K562 (cell line): Measurements from ENCODE around the gene RGS14. TPM values are rescaled to one million over a fixed set of nuclear protein-coding genes. Genes with fewer than 3 reads are reported as not detected.
A peak's percentile ranks its signal among the peaks of the same experiment; 100 is the strongest.

ENCODE experiments used
- ATAC-seq: fragments of 200-7000 bp; cut with Tn5 transposase; 3 replicates; pipeline ENCODE4 v1.9.1; 2020; ENCODE audit warnings: moderate library complexity
- BruUV-seq: library from RNA; stranded (reverse); fragments of 400-500 nt; replicated peaks from 2 replicates; lab custom pipeline; 2021; lab: Mats Ljungman, UMichigan
- CTCF ChIA-PET: fragments of 300-600 bp; formaldehyde crosslinking; extraction: SDS; loops from one replicate; lab custom pipeline; 2021; ENCODE audit warnings: low intra/inter-chr PET ratio; lab: Yijun Ruan, JAX
- POLR2A ChIA-PET: fragments of 300-600, 350-650 bp; sonication (Branson Sonifier 250); formaldehyde crosslinking; extraction: SDS; loops from one replicate; lab custom pipeline; 2021; ENCODE audit warnings: antibody characterized with exemption, inconsistent platforms; lab: Yijun Ruan, JAX
- DNase-seq, 4 experiments: peaks; one replicate each; pipeline versions ENCODE4 v3.0.0 to v3.0.0-alpha.2; 2011 to 2018; ENCODE audit warnings: low spot score in 3 of 4, mixed read lengths in 3 of 4; ENCODE audit errors: extremely low read depth in 1 of 4
- FAIRE-seq: peaks from 2 replicates; lab custom pipeline; 2011; peaks lifted over from hg19 to GRCh38; lab: Jason Lieb, UNC
- H2AFZ ChIP-seq: 2 replicates; pipeline ENCODE4 v1.6.0; 2011; ENCODE audit warnings: low read depth, low read length, control low read depth, inconsistent platforms
- H3K27ac ChIP-seq: fragments of 200-600 bp; 3 replicates; pipeline ENCODE4 v1.8.0; 2011; ENCODE audit warnings: low read depth, mild to moderate bottlenecking, control low read depth, inconsistent platforms, low read length, moderate library complexity, mixed read lengths; ENCODE audit errors: extremely low read depth
- H3K27me3 ChIP-seq, 2 experiments: fragments of 300-600 bp in 1 of 2; 2 replicates in 1 of 2; 3 replicates in 1 of 2; pipeline versions ENCODE4 v1.6.0 to v1.8.0; 2011; ENCODE audit warnings: inconsistent platforms in 2 of 2, low read length in 2 of 2, mild to moderate bottlenecking in 1 of 2, mixed read lengths in 1 of 2, moderate library complexity in 1 of 2; ENCODE audit not compliant: control insufficient read depth in 2 of 2, insufficient read depth in 2 of 2
- H3K36me3 ChIP-seq: fragments of 300-600 bp; 3 replicates; pipeline ENCODE4 v1.8.0; 2011; ENCODE audit warnings: mild to moderate bottlenecking, low read length, inconsistent platforms; ENCODE audit not compliant: control insufficient read depth, insufficient read depth
- H3K4me1 ChIP-seq, 2 experiments: fragments of 200-600 bp in 1 of 2; replicated peaks in 1 of 2; 2 replicates in 1 of 2; 3 replicates in 1 of 2; pipeline versions ENCODE4 v1.5.1 to v1.8.0; 2011; ENCODE audit warnings: inconsistent platforms in 2 of 2, low read length in 2 of 2, mild to moderate bottlenecking in 1 of 2, mixed read lengths in 1 of 2, moderate library complexity in 1 of 2; ENCODE audit not compliant: control insufficient read depth in 2 of 2, insufficient read depth in 2 of 2
- H3K4me2 ChIP-seq: 2 replicates; pipeline ENCODE4 v1.6.1; 2011; ENCODE audit warnings: low read length, control low read depth, inconsistent platforms, mixed read lengths; ENCODE audit not compliant: insufficient read depth
- H3K4me3 ChIP-seq: fragments of 200-600 bp; sonication (generic), shearing (Covaris generic); 2 replicates; pipeline ENCODE4 v1.5.1; 2016; ENCODE audit warnings: control low read depth, inconsistent platforms
- H3K79me2 ChIP-seq: fragments of 200-600 bp; 3 replicates; pipeline ENCODE4 v1.8.0; 2011; ENCODE audit warnings: low read length, inconsistent platforms; ENCODE audit not compliant: control insufficient read depth, insufficient read depth
- H3K9ac ChIP-seq, 2 experiments: 2 replicates each; pipeline versions ENCODE4 v1.6.0 to v1.6.1; 2011; ENCODE audit warnings: low read depth in 2 of 2, low read length in 2 of 2, control low read depth in 1 of 2, inconsistent platforms in 1 of 2, mild to moderate bottlenecking in 1 of 2, mixed read lengths in 1 of 2; ENCODE audit not compliant: insufficient read depth in 1 of 2
- H3K9me1 ChIP-seq: one replicate; pipeline ENCODE4 v1.6.0; 2011; ENCODE audit warnings: inconsistent platforms, mild to moderate bottlenecking, low read length, moderate library complexity; ENCODE audit not compliant: control insufficient read depth, insufficient read depth
- H3K9me3 ChIP-seq: replicated peaks from 2 replicates; pipeline ENCODE4 v1.5.1; 2011; ENCODE audit warnings: low read depth, low read length, inconsistent platforms; ENCODE audit not compliant: control insufficient read depth, insufficient read depth
- H4K20me1 ChIP-seq: replicated peaks from 2 replicates; pipeline ENCODE4 v1.6.1; 2011; ENCODE audit warnings: low read length, inconsistent platforms, mixed read lengths; ENCODE audit not compliant: control insufficient read depth, insufficient read depth
- NFIX ChIP-seq: fragments of 250-450 bp; sonication (Bioruptor Pico); IDR thresholded peaks from 2 replicates; pipeline ENCODE4 v1.4.0; 2020; ENCODE audit warnings: low read depth, mild to moderate bottlenecking, moderate library complexity
- NRF1 ChIP-seq, 2 experiments: fragments of 450-650 bp; IDR thresholded peaks in 1 of 2; conservative IDR thresholded peaks in 1 of 2; 2 replicates each; pipeline ENCODE4 v1.6.1; 2014; ENCODE audit warnings: mild to moderate bottlenecking in 2 of 2
- ZNF121 ChIP-seq: sonication (generic); formaldehyde crosslinking; conservative IDR thresholded peaks from 2 replicates; pipeline ENCODE4 v1.8.0; 2022; ENCODE audit warnings: missing genetic modification reagents
- ZNF224 ChIP-seq: sonication (generic); formaldehyde crosslinking; IDR thresholded peaks from 2 replicates; pipeline ENCODE4 v1.8.0; 2022; ENCODE audit warnings: mild to moderate bottlenecking, missing genetic modification reagents
- WGBS: fragments of 100-300 bp; shearing (Covaris generic); methylation state at CpG from one replicate; pipeline ENCODE4 v1.1.6; 2016; ENCODE audit warnings: low coverage, mixed read lengths; ENCODE audit not compliant: insufficient coverage; ENCODE audit errors: missing lambda C conversion rate; 5-methylcytosine and 5-hydroxymethylcytosine counted together
- in situ Hi-C: fragments of 300-500 bp; cut with MboI; formaldehyde crosslinking; loops from 4 replicates; pipeline ENCODE4 v1.15.0; 2018; ENCODE audit warnings: inconsistent platforms, mixed read lengths
- intact Hi-C: fragments of 100-400 bp; cut with micrococcal nuclease; formaldehyde crosslinking; loops from 2 replicates; pipeline ENCODE4 v1.14.2; 2022
- polyA plus RNA-seq, 8 experiments: library from polyadenylated mRNA; depleted of rRNA in 4 of 8; stranded (reverse) in 5 of 8; unstranded in 3 of 8; fragments of >200 nt; fragmentation: Nextera tagmentation in 2 of 8; fragmentation: Illumina TruSeq in 1 of 8; extraction: Ambion mirVana in 2 of 8; extraction: Trizol in 1 of 8; gene quantifications; 2 replicates each; pipeline versions ENCODE4 v1.2.1 to v1.2.3, GENCODE V29; 2011 to 2014; ENCODE audit warnings: inconsistent platforms in 1 of 8, missing spikeins in 1 of 8
- total RNA-seq, 7 experiments: library from RNA; depleted of rRNA in 6 of 7; stranded (reverse); fragments of >200 nt in 6 of 7; fragmentation: Illumina TruSeq in 2 of 7; extraction: Trizol in 2 of 7; gene quantifications; 2 replicates each; pipeline versions ENCODE4 v1.2.1 to v1.2.3, GENCODE V29; 2011 to 2021; ENCODE audit warnings: low replicate concordance in 1 of 7
- TF ChIP-seq, protein P1 (sequence below): fragments of 450-650 bp; IDR thresholded peaks from 2 replicates; pipeline ENCODE4 v1.6.1; 2018; ENCODE audit not compliant: partially characterized antibody
- TF ChIP-seq, protein P2 (sequence below): fragments of 200-800 bp; sonication (Bioruptor generic); IDR thresholded peaks from 2 replicates; pipeline ENCODE4 v1.6.1; 2017; ENCODE audit warnings: missing genetic modification characterization, missing compliant biosample characterization
- TF ChIP-seq, protein P3 (sequence below): sonication (generic); formaldehyde crosslinking; IDR thresholded peaks from 2 replicates; pipeline ENCODE4 v1.8.0; 2023; ENCODE audit warnings: mild to moderate bottlenecking, missing genetic modification reagents
- TF ChIP-seq, protein P4 (sequence below), 2 experiments: fragments of 150-350 bp in 1 of 2; IDR thresholded peaks; 2 replicates each; pipeline ENCODE4 v1.6.1; 2012 to 2016; ENCODE audit warnings: low read depth in 2 of 2, low read length in 2 of 2, mild to moderate bottlenecking in 1 of 2, moderate library complexity in 1 of 2

The RGS14 gene
- total and polyA plus RNA-seq, 9 of the 15 experiments (the other 6 are each of a cell fraction or from before 2014, with no cell fraction given) = 0.28 to 75.9 (median 34.5) TPM

DNA sequence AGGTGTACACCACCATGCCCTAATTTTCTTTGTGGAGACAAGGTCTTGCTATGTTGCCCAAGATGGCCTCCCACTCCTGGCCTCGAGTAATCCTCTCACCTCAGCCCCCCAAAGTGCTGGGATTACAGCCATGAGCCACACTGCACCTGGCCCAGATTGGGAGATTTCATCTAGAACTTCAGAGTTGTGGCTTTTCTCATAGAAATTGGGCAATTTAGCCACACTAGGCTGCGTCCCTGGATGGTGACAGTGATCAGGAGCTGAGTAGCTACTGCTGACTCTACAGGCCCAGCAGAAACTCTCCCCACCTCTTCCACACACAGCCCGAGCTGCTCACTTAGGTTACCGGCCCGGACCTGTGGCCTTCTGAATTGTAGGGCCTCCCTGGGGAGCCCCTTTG, 35.0 kb downstream of the RGS14 start:
- Histone ChIP-seq H3K27me3 (peaks cover 2 to 19% of the 10 kb centered on the region in 2 experiments; a peak in 3 of 5 replicates), H3K9me3 (no peaks in the 10 kb centered on the region), H2AFZ (no peak overlapping the region), H3K79me2 (no peaks in the 10 kb centered on the region), H3K4me1 (peaks cover 6 to 7% of the 10 kb centered on the region in 2 experiments; a peak in 3 of 5 replicates), H3K9me1 (no peaks in the 10 kb centered on the region), H3K27ac (no peak overlapping the region), H3K4me3 (no peak overlapping the region), H3K4me2 (no peak overlapping the region), H3K9ac (peak overlapping the region in 1 of 2 experiments; percentile 58; a peak in 1 of 4 replicates), H4K20me1 (no peaks in the 10 kb centered on the region), H3K36me3 (no peaks in the 10 kb centered on the region)
- no peak for ATAC-seq
- in situ Hi-C loops = loop anchor here (5.0 to 10.0 kb wide), 2 partner anchors 55 to 672 kb away; partner anchors contain the start of gene PRR7
- POLR2A ChIA-PET = interaction anchor here (0.6 to 2.5 kb wide), 6 partner anchors 8 to 45 kb away, joined by 3 to 9 read pairs (median 4); partner anchors contain the start of genes GRK6 and PFN3
- BruUV-seq = no TSS peak
- no peak for FAIRE-seq
- DNase-seq = no peak
- intact Hi-C loops = no loop called here
- CTCF ChIA-PET = no interaction called here
- WGBS = 14% methylated on average over 5 of the region's 5 CpGs
- no peak for TF ChIP-seq ZNF224 (CRISPR knock-in tag)
- TF ChIP-seq NFIX = no peak
- TF ChIP-seq, protein P1, sequence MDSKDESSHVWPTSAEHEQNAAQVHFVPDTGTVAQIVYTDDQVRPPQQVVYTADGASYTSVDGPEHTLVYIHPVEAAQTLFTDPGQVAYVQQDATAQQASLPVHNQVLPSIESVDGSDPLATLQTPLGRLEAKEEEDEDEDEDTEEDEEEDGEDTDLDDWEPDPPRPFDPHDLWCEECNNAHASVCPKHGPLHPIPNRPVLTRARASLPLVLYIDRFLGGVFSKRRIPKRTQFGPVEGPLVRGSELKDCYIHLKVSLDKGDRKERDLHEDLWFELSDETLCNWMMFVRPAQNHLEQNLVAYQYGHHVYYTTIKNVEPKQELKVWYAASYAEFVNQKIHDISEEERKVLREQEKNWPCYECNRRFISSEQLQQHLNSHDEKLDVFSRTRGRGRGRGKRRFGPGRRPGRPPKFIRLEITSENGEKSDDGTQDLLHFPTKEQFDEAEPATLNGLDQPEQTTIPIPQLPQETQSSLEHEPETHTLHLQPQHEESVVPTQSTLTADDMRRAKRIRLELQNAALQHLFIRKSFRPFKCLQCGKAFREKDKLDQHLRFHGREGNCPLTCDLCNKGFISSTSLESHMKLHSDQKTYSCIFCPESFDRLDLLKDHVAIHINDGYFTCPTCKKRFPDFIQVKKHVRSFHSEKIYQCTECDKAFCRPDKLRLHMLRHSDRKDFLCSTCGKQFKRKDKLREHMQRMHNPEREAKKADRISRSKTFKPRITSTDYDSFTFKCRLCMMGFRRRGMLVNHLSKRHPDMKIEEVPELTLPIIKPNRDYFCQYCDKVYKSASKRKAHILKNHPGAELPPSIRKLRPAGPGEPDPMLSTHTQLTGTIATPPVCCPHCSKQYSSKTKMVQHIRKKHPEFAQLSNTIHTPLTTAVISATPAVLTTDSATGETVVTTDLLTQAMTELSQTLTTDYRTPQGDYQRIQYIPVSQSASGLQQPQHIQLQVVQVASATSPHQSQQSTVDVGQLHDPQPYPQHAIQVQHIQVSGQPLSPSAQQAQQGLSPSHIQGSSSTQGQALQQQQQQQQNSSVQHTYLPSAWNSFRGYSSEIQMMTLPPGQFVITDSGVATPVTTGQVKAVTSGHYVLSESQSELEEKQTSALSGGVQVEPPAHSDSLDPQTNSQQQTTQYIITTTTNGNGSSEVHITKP = no peak
- TF ChIP-seq, protein P2, sequence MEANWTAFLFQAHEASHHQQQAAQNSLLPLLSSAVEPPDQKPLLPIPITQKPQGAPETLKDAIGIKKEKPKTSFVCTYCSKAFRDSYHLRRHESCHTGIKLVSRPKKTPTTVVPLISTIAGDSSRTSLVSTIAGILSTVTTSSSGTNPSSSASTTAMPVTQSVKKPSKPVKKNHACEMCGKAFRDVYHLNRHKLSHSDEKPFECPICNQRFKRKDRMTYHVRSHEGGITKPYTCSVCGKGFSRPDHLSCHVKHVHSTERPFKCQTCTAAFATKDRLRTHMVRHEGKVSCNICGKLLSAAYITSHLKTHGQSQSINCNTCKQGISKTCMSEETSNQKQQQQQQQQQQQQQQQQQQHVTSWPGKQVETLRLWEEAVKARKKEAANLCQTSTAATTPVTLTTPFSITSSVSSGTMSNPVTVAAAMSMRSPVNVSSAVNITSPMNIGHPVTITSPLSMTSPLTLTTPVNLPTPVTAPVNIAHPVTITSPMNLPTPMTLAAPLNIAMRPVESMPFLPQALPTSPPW (CRISPR knock-in tag) = no peak
- no peak for TF ChIP-seq NRF1 (conservative IDR thresholded peaks at IDR 0.05 in 1 of 2, IDR thresholded peaks at IDR 0.05 in 1 of 2)
- TF ChIP-seq, protein P3, sequence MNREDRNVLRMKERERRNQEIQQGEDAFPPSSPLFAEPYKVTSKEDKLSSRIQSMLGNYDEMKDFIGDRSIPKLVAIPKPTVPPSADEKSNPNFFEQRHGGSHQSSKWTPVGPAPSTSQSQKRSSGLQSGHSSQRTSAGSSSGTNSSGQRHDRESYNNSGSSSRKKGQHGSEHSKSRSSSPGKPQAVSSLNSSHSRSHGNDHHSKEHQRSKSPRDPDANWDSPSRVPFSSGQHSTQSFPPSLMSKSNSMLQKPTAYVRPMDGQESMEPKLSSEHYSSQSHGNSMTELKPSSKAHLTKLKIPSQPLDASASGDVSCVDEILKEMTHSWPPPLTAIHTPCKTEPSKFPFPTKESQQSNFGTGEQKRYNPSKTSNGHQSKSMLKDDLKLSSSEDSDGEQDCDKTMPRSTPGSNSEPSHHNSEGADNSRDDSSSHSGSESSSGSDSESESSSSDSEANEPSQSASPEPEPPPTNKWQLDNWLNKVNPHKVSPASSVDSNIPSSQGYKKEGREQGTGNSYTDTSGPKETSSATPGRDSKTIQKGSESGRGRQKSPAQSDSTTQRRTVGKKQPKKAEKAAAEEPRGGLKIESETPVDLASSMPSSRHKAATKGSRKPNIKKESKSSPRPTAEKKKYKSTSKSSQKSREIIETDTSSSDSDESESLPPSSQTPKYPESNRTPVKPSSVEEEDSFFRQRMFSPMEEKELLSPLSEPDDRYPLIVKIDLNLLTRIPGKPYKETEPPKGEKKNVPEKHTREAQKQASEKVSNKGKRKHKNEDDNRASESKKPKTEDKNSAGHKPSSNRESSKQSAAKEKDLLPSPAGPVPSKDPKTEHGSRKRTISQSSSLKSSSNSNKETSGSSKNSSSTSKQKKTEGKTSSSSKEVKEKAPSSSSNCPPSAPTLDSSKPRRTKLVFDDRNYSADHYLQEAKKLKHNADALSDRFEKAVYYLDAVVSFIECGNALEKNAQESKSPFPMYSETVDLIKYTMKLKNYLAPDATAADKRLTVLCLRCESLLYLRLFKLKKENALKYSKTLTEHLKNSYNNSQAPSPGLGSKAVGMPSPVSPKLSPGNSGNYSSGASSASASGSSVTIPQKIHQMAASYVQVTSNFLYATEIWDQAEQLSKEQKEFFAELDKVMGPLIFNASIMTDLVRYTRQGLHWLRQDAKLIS (CRISPR knock-in tag) = no peak
- no peak for TF ChIP-seq ZNF121 (CRISPR knock-in tag)
- TF ChIP-seq, protein P4, sequence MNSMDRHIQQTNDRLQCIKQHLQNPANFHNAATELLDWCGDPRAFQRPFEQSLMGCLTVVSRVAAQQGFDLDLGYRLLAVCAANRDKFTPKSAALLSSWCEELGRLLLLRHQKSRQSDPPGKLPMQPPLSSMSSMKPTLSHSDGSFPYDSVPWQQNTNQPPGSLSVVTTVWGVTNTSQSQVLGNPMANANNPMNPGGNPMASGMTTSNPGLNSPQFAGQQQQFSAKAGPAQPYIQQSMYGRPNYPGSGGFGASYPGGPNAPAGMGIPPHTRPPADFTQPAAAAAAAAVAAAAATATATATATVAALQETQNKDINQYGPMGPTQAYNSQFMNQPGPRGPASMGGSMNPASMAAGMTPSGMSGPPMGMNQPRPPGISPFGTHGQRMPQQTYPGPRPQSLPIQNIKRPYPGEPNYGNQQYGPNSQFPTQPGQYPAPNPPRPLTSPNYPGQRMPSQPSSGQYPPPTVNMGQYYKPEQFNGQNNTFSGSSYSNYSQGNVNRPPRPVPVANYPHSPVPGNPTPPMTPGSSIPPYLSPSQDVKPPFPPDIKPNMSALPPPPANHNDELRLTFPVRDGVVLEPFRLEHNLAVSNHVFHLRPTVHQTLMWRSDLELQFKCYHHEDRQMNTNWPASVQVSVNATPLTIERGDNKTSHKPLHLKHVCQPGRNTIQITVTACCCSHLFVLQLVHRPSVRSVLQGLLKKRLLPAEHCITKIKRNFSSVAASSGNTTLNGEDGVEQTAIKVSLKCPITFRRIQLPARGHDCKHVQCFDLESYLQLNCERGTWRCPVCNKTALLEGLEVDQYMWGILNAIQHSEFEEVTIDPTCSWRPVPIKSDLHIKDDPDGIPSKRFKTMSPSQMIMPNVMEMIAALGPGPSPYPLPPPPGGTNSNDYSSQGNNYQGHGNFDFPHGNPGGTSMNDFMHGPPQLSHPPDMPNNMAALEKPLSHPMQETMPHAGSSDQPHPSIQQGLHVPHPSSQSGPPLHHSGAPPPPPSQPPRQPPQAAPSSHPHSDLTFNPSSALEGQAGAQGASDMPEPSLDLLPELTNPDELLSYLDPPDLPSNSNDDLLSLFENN (IDR thresholded peaks at IDR 0.05; ENCODE audit: low read depth in 2 of 2, low read length in 2 of 2) = no peak
